Gastroesophageal sphincter (tissue), 3 donors: Measurements from ENCODE around the gene RALGPS1.

Source experiments
- CTCF ChIP-seq, 4 experiments: fragments of 200-600 bp in 2 of 4; fragments of 450-650 bp in 2 of 4; sonication (generic) in 1 of 4; IDR thresholded peaks; one replicate each; pipeline ENCODE4 v1.5.1; 2017 to 2019; ENCODE audit warnings: antibody characterized with exemption in 4 of 4, mild to moderate bottlenecking in 2 of 4, moderate library complexity in 2 of 4
- POLR2A ChIP-seq, 2 donors: fragments of 450-650 bp; IDR thresholded peaks; one replicate each; pipeline ENCODE4 v1.6.1; 2017; ENCODE audit warnings: antibody characterized with exemption in 2 of 2, mild to moderate bottlenecking in 2 of 2, moderate library complexity in 1 of 2

- TF ChIP-seq CTCF (IDR thresholded peaks at IDR 0.05) (peak in 1 of 4 experiments; percentile 3), POLR2A (IDR thresholded peaks at IDR 0.05) (no peak)
These were observed 207.1 kb downstream of the RALGPS1 start for GRCh38 chr9:127121628-127122175.
